HUES48 (cell line): ENCODE measurements around the gene M1AP.
A peak's percentile ranks its signal among the peaks of the same experiment; 100 is the strongest.
"Not testable (repeated sequence)": the region's sequence is repeated elsewhere in the genome, so short reads cannot be mapped to it uniquely, and the experiment has no call there.

ENCODE experiments used
- H3K27ac ChIP-seq: one replicate; pipeline ENCODE4 v1.7.0; 2013; ENCODE audit warnings: low read depth, low read length, inconsistent platforms
- H3K27me3 ChIP-seq: 2 replicates; pipeline ENCODE4 v1.6.1; 2013; ENCODE audit warnings: mild to moderate bottlenecking, low read length; ENCODE audit not compliant: control insufficient read depth, insufficient read depth
- H3K36me3 ChIP-seq: 2 replicates; pipeline ENCODE4 v1.6.1; 2013; ENCODE audit warnings: low read length; ENCODE audit not compliant: control insufficient read depth, insufficient read depth
- H3K4me1 ChIP-seq: 2 replicates; pipeline ENCODE4 v1.6.1; 2013; ENCODE audit warnings: mild to moderate bottlenecking, low read length; ENCODE audit not compliant: control insufficient read depth, insufficient read depth
- H3K4me3 ChIP-seq: 2 replicates; pipeline ENCODE4 v1.5.1; 2013; ENCODE audit warnings: mild to moderate bottlenecking, low read depth, low read length
- H3K9ac ChIP-seq: 2 replicates; pipeline ENCODE4 v1.6.1; 2013; ENCODE audit warnings: mild to moderate bottlenecking, low read depth, low read length, moderate library complexity
- H3K9me3 ChIP-seq: 2 replicates; pipeline ENCODE4 v1.6.1; 2013; ENCODE audit warnings: low read length; ENCODE audit not compliant: control insufficient read depth, insufficient read depth

M1AP gene

DNA sequence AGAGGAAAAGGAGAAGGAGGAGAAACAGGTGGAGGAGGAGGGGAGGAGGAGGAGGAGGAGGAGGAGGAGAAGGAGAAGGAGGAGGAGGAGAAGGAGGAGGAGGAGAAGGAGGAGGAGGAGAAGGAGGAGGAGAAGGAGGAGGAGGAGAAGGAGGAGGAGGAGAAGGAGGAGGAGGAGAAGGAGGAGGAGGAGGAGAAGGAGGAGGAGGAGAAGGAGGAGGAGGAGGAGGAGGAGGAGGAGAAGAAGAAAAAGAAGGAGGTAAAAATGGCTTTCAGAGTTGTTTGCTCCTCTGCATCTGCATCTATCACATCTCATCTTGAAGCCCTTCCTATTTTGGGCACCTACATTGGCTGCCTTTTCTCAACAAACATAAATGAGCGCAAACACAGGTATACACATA is 87.1 kb downstream of the M1AP start:
- peaks cover 12% of the 10 kb centered on the region for H3K4me1 ChIP-seq
- H3K4me3 ChIP-seq, H3K9me3 ChIP-seq, H3K36me3 ChIP-seq, H3K27ac ChIP-seq, H3K9ac ChIP-seq: not testable (repeated sequence)
- peaks cover 10% of the 10 kb centered on the region for H3K27me3 ChIP-seq

DNA sequence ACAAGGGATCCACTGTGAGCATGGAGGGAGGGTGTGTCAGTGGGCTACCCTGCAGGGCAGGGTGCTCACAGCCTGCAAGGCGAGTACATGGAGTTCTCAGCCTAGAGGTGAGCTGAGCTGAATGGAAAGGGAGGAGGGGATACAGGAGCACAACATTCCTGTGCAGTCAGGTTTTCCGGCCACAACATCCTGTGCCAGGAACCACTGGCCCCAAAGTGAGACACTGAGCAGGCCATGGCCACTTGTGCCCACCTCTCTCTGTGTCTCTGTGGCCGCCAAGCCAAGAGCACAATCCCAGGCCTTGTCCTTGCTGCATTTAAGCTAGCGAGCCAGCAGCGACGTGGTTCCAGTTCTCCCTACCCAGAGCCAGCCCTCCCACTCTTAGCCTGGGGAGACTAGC is 87.5 kb downstream of the M1AP start:
- peaks cover 12% of the 10 kb centered on the region for H3K4me1 ChIP-seq
- H3K27me3 ChIP-seq: peaks cover 15% of the 10 kb centered on the region

DNA sequence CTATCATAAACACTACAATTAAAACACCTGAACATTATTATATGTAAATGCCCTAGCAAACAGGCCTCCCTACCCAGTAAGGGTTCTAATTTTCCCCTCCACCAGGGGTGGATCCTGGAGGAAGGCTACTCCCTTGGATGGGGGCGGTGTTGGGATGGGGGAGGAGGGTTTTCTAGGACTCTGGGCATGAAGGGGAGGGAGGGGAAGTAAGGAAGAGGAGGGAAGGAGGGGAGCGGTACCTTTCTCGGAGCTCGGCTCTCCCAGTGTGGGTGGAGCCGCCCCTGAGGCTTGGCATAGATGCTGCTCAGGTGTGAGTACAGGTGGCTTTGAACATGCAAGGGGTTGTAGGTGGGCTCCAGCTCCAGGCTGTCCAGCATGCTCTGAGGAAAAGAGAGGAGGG is 88.2 kb downstream of the M1AP start:
- Histone ChIP-seq H3K9me3 (no peaks in the 10 kb centered on the region), H3K4me1 (peaks cover 12% of the 10 kb centered on the region), H3K27ac (no peak overlapping the region), H3K36me3 (no peaks in the 10 kb centered on the region; the same call in 1 of the 2 replicates), H3K27me3 (peaks cover 21% of the 10 kb centered on the region), H3K9ac (no peak overlapping the region), H3K4me3 (no peak overlapping the region)

More for the DNA sequence above, 87.5 kb downstream of the M1AP start:
- Histone ChIP-seq H3K27ac (no peak overlapping the region), H3K9ac (no peak overlapping the region), H3K4me3 (no peak overlapping the region), H3K36me3 (no peaks in the 10 kb centered on the region; the same call in 1 of the 2 replicates), H3K9me3 (no peaks in the 10 kb centered on the region)

DNA sequence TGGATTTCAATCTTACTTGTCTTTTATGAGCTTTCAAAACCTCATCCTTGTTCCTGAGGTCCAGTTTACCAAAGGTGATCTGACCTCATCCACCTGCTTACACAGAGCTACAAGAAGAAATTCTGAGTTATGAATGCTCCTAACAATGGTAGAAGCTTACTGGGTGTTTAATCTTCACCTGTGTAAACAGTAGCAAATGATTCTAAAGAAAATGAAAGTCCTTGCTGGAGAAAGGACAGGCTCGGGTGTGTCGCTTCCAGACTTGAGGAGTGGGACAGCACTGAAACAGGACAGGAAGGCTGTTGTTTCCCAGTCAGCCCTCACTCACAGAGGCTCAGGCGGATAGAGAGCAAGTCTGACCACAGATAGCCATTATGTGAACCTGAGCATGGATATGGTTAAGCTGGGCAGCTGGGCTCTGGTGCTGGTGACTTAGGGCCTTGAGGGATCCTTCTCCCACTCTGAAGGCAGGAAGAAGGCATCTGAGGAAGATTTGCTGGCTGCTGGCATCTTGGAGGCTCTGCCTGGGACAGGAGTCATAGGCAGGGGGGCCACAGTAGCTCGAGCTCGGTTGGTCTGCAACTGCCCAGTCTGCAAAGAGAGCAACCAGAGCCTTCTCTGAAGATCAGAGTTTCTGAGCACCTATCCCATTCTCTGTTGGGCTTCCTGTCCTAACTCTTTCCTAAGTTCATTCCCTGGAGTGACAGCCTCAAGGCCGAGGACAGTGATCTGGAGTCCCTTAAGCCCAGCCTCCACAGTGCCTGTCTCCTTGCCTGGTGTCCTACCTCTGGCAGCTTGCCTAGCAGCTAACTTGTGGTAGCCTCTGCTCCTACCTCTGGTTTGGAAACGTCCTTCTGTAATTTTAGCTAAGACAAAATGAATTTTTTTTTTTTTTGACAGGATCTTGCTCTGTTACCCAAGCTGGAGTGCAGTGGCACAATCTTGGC is 89.6 kb downstream of the M1AP start:
- H3K9me3 ChIP-seq: no peaks in the 10 kb centered on the region
- no peaks in the 10 kb centered on the region; the same call in 1 of the 2 replicates for H3K36me3 ChIP-seq
- peaks cover 12% of the 10 kb centered on the region for H3K4me1 ChIP-seq
- H3K27me3 ChIP-seq: peaks cover 22% of the 10 kb centered on the region
- no peak overlapping the region for H3K27ac ChIP-seq
- H3K9ac ChIP-seq: no peak overlapping the region
- H3K4me3 ChIP-seq: no peak overlapping the region

- Histone ChIP-seq H3K9me3 (no peaks in the 10 kb centered on the region), H3K4me3 (no peak overlapping the region), H3K4me1 (peaks cover 18% of the 10 kb centered on the region), H3K27ac (no peak overlapping the region), H3K9ac (no peak overlapping the region), H3K27me3 (peaks cover 33% of the 10 kb centered on the region), H3K36me3 (no peaks in the 10 kb centered on the region; the same call in 1 of the 2 replicates)
Measured at GRCh38 chr2:74556831-74557370, 91.2 kb downstream of the M1AP start.

DNA sequence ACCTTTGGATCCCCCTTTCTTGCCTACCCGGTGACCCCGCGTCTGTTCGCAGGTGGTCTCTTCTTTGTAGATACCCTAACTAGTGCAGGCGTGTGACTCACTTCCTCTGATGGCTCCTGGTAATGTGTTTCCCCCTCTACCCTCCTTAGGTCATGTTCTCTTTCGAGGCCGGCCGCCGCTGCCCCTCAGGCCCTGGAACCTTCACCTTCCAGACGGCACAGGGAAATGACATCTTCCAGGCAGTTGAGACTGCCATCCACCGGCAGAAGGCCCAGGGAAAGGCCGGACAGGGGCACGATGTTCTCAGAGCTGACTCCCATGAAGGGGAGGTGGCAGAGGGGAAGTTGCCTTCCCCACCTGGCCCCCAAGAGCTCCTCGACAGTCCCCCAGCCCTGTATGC is 92.0 kb downstream of the M1AP start:
- Histone ChIP-seq H3K27ac (no peak overlapping the region), H3K9me3 (no peaks in the 10 kb centered on the region), H3K9ac (no peak overlapping the region), H3K4me3 (no peak overlapping the region), H3K27me3 (peaks cover 34% of the 10 kb centered on the region), H3K36me3 (no peaks in the 10 kb centered on the region; the same call in 1 of the 2 replicates), H3K4me1 (peaks cover 18% of the 10 kb centered on the region)

- H3K9me3 ChIP-seq: no peaks in the 10 kb centered on the region
- no peak overlapping the region for H3K9ac ChIP-seq
- H3K27me3 ChIP-seq: peaks cover 37% of the 10 kb centered on the region
- H3K4me1 ChIP-seq: peaks cover 18% of the 10 kb centered on the region
- no peaks in the 10 kb centered on the region; the same call in 1 of the 2 replicates for H3K36me3 ChIP-seq
- peak overlapping the region; percentile 74 for H3K4me3 ChIP-seq
- no peak overlapping the region for H3K27ac ChIP-seq
Measured at GRCh38 chr2:74555610-74556103, 92.5 kb downstream of the M1AP start.

GRCh38 chr2:74554820-74555531 is 93.2 kb downstream of the M1AP start:
- no peaks in the 10 kb centered on the region; the same call in 1 of the 2 replicates for H3K36me3 ChIP-seq
- no peak overlapping the region for H3K27ac ChIP-seq
- peaks cover 13% of the 10 kb centered on the region; the same call in 1 of the 2 replicates for H3K4me1 ChIP-seq
- H3K27me3 ChIP-seq: peaks cover 44% of the 10 kb centered on the region
- peak overlapping the region; percentile 46; the same call in 1 of the 2 replicates for H3K9ac ChIP-seq
- no peaks in the 10 kb centered on the region for H3K9me3 ChIP-seq
- peak overlapping the region; percentile 74 for H3K4me3 ChIP-seq

DNA sequence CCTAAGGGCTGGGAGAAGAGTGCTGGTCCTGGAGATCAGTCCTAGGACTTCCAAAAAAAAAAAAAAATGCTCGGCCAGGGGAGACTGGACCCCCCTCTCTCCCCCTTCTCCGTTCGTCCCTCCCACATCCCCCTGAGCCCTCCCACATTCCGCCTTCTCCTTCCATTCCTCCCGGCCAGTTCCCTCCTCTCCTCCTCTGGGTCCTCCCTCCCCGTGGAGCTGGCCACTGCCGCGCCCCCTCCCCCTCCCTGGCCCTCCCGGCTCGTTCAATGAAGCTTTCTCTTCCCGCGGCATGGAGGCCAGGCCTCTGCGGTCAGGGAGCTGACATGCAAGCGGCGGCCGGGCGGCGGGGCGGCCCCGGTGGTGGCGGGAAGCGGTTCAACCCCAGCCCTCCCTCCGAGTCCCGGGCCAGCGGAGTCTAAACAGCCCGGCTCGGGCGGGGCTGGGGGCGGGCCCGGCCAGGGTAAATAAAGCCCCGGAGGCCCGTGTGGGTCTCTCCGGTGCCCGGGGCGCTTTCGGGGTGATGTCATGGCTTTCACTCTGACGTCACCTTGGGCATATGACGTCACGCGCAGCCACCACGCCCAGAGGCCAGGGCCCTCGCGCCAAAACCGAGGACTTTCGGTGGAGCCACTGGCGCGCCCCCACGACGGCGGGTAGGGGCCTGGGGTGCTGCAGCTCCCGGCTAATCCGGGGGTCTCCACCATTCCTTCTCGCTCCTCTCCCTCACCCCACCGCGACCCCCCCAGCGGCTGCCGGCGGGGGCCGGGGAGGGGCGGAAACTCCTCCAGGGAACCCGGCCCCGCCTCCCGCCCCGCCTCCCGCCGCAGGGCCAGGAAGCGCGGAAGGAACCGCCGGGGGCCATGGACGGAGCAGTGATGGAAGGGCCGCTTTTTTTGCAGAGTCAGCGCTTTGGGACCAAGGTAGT is 94.0 kb downstream of the M1AP start, which contains the start of the genes DOK1 and LOXL3:
Gene DOK1, plus strand, starts transcription at position 829 of the 928 bp plus-strand sequence. Its CDS starts 35 bp downstream, at position 864.
Gene LOXL3, minus strand, starts transcription at position 51 of the 928 bp plus-strand sequence. CDS start 1,308 bp downstream, outside the sequence.
- H3K9me3 ChIP-seq: no peaks in the 10 kb centered on the region
- H3K27ac ChIP-seq: peak within 1 kb of the TSS; percentile 93
- peak within 1 kb of the TSS; percentile 46 for H3K9ac ChIP-seq
- H3K4me3 ChIP-seq: peak within 1 kb of the TSS; percentile 74
- H3K27me3 ChIP-seq: peaks cover 51% of the 10 kb centered on the region
- peaks cover 11% of the 10 kb centered on the region; the same call in 1 of the 2 replicates for H3K4me1 ChIP-seq
- H3K36me3 ChIP-seq: no peaks in the 10 kb centered on the region; the same call in 1 of the 2 replicates
